Fibroblast of lung (primary cell): Measurements from ENCODE around the gene RAB37. TPM values are rescaled to one million over a fixed set of nuclear protein-coding genes. Genes with fewer than 3 reads are reported as not detected.

Experiments used
- DNase-seq, 2 donors: peaks; one replicate each; pipeline versions ENCODE4 v3.0.0 to v3.0.0-alpha.2; 2010; ENCODE audit warnings: low read depth in 2 of 2
- H2AFZ ChIP-seq: 2 replicates; pipeline ENCODE4 v1.5.1; 2012; ENCODE audit warnings: low read length, control low read depth, inconsistent platforms
- H3K27ac ChIP-seq: 2 replicates; pipeline ENCODE4 v1.5.1; 2011; ENCODE audit warnings: low read length, control low read depth; ENCODE audit not compliant: insufficient read depth
- H3K27me3 ChIP-seq: 2 replicates; pipeline ENCODE4 v1.5.1; 2011; ENCODE audit warnings: mild to moderate bottlenecking, low read length; ENCODE audit not compliant: control insufficient read depth, insufficient read depth
- H3K36me3 ChIP-seq: 2 replicates; pipeline ENCODE4 v1.5.1; 2011; ENCODE audit warnings: low read length; ENCODE audit not compliant: control insufficient read depth, insufficient read depth
- H3K4me1 ChIP-seq: 2 replicates; pipeline ENCODE4 v1.5.1; 2011; ENCODE audit warnings: low read length; ENCODE audit not compliant: control insufficient read depth, insufficient read depth; ENCODE audit errors: extremely low read depth
- H3K4me2 ChIP-seq: 2 replicates; pipeline ENCODE4 v1.5.1; 2011; ENCODE audit warnings: low read length, control low read depth; ENCODE audit not compliant: insufficient read depth; ENCODE audit errors: extremely low read depth
- H3K4me3 ChIP-seq, 4 experiments: fragments of 200-600 bp in 1 of 4; sonication (generic) in 1 of 4; replicated peaks in 1 of 4; 2 replicates each; pipeline ENCODE4 v1.5.1; 2011 to 2016; ENCODE audit warnings: low read length in 4 of 4, low read depth in 3 of 4, mild to moderate bottlenecking in 3 of 4, control low read depth in 2 of 4, inconsistent platforms in 1 of 4, mixed read lengths in 1 of 4; ENCODE audit not compliant: insufficient read depth in 1 of 4; ENCODE audit errors: control extremely low read depth in 1 of 4
- H3K79me2 ChIP-seq: 2 replicates; pipeline ENCODE4 v1.5.1; 2012; ENCODE audit warnings: mild to moderate bottlenecking, low read length, inconsistent platforms; ENCODE audit not compliant: control insufficient read depth, insufficient read depth
- H3K9ac ChIP-seq: 2 replicates; pipeline ENCODE4 v1.5.1; 2011; ENCODE audit warnings: mild to moderate bottlenecking, low read length, control low read depth; ENCODE audit not compliant: insufficient read depth
- H3K9me3 ChIP-seq: 2 replicates; pipeline ENCODE4 v1.5.1; 2012; ENCODE audit warnings: low read depth, low read length; ENCODE audit not compliant: control insufficient read depth, insufficient read depth
- H4K20me1 ChIP-seq: 2 replicates; pipeline ENCODE4 v1.5.1; 2011; ENCODE audit warnings: low read length; ENCODE audit not compliant: control insufficient read depth, insufficient read depth; ENCODE audit errors: extremely low read depth
- EZH2 ChIP-seq: IDR thresholded peaks from 2 replicates; pipeline ENCODE4 v1.5.1; 2012; ENCODE audit warnings: low read length, control low read depth, mild to moderate bottlenecking; ENCODE audit errors: missing control alignments
- polyA plus RNA-seq, 2 donors: library from polyadenylated mRNA; depleted of rRNA in 1 of 2; stranded (reverse) in 1 of 2; unstranded in 1 of 2; fragments of >200 nt; gene quantifications; 2 replicates each; pipeline ENCODE4 v1.2.1, GENCODE V29; 2011 to 2012; ENCODE audit warnings: missing spikeins in 1 of 2
- total RNA-seq: library from RNA; depleted of rRNA; stranded (reverse); fragments of >200 nt; gene quantifications from 2 replicates; pipeline ENCODE4 v1.2.1, GENCODE V29; 2014
- TF ChIP-seq, protein P1 (sequence below), 2 donors: IDR thresholded peaks in 1 of 2; conservative IDR thresholded peaks in 1 of 2; 1 replicate in 1 of 2; 2 replicates in 1 of 2; pipeline ENCODE4 v1.5.1; 2011 to 2012; ENCODE audit warnings: low read length in 2 of 2, control low read depth in 1 of 2, inconsistent platforms in 1 of 2, low read depth in 1 of 2, mild to moderate bottlenecking in 1 of 2

The RAB37 gene
- total and polyA plus RNA-seq, 2 donors (not counting 1 experiment from before 2014, with no cell fraction given) = 0.65 to 0.66 TPM

DNA sequence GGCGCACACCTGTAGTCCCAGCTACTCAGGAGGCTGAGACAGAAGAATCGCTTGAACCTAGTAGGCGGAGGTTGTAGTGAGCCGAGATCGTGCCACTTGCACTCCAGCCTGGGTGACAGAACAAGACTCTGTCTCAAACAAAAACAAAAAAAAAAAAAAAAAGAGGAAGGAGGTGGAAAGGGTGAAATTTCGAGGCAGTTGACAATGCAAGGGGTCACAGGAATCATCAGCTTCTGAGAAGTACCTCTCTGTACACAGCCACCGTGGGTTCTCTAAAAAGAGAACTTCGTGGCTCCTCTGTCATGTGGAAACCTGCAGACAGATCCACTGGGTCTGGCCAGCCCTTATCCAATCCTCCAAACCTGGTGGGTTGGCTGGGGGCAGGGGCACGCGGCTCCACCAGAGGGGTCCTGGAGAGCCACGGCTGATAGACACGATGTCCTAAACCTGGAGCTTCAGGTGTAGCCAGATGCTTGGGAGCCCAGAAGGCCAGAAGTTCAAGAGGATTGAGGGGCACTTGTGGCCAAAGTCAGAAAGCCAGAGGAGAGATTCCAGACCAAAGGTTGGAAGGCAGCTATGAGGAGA lies 23.8 kb upstream of the RAB37 start:
- no peak for DNase-seq
- H3K9ac ChIP-seq = no peak overlapping the region
- no peaks in the 10 kb centered on the region for H3K4me1 ChIP-seq
- no peak overlapping the region for H3K4me3 ChIP-seq
- H2AFZ ChIP-seq = no peak overlapping the region
- H4K20me1 ChIP-seq = no peaks in the 10 kb centered on the region
- no peaks in the 10 kb centered on the region for H3K36me3 ChIP-seq
- TF ChIP-seq, protein P1, sequence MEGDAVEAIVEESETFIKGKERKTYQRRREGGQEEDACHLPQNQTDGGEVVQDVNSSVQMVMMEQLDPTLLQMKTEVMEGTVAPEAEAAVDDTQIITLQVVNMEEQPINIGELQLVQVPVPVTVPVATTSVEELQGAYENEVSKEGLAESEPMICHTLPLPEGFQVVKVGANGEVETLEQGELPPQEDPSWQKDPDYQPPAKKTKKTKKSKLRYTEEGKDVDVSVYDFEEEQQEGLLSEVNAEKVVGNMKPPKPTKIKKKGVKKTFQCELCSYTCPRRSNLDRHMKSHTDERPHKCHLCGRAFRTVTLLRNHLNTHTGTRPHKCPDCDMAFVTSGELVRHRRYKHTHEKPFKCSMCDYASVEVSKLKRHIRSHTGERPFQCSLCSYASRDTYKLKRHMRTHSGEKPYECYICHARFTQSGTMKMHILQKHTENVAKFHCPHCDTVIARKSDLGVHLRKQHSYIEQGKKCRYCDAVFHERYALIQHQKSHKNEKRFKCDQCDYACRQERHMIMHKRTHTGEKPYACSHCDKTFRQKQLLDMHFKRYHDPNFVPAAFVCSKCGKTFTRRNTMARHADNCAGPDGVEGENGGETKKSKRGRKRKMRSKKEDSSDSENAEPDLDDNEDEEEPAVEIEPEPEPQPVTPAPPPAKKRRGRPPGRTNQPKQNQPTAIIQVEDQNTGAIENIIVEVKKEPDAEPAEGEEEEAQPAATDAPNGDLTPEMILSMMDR (conservative IDR thresholded peaks at IDR 0.05 in 1 of 2, IDR thresholded peaks at IDR 0.05 in 1 of 2; ENCODE audit: low read depth in 1 of 2, low read length in 2 of 2) = no peak
- TF ChIP-seq EZH2 = no peak
- H3K27me3 ChIP-seq = no peaks in the 10 kb centered on the region
- no peaks in the 10 kb centered on the region for H3K79me2 ChIP-seq
- H3K4me2 ChIP-seq = no peak overlapping the region
- no peak overlapping the region for H3K27ac ChIP-seq
- no peaks in the 10 kb centered on the region for H3K9me3 ChIP-seq

DNA sequence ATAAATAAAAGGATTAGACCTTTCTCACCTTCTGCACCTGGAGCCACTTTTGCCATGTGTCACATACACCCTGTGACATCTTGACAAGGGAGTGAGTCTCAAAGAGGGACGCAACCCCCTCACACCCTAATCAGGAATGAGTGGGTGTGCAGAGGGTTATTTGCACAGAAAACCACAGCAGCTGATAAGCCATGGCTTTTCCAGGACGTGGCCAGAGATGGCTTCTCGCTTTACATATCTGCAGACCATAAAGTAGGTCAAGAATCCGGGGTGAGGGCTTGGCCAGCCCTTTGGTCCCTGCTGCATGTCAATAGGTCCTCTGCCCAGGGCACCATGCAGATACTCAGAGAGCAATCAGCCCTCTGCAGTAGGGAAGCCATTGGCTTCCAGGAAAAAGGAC lies 21.9 kb upstream of the RAB37 start:
- H3K27ac ChIP-seq = no peak overlapping the region
- H3K9me3 ChIP-seq = no peaks in the 10 kb centered on the region
- no peak overlapping the region for H3K4me2 ChIP-seq
- no peaks in the 10 kb centered on the region for H3K27me3 ChIP-seq
- no peaks in the 10 kb centered on the region for H3K4me1 ChIP-seq
- no peak overlapping the region for H3K9ac ChIP-seq
- H3K79me2 ChIP-seq = no peaks in the 10 kb centered on the region
- H3K4me3 ChIP-seq = no peak overlapping the region
- peak in 1 of 2 donors; percentile 33 for DNase-seq
- no peaks in the 10 kb centered on the region for H3K36me3 ChIP-seq
- TF ChIP-seq, protein P1 (conservative IDR thresholded peaks at IDR 0.05 in 1 of 2, IDR thresholded peaks at IDR 0.05 in 1 of 2; ENCODE audit: low read depth in 1 of 2, low read length in 2 of 2) = no peak
- no peak for TF ChIP-seq EZH2
- H4K20me1 ChIP-seq = no peaks in the 10 kb centered on the region
- no peak overlapping the region for H2AFZ ChIP-seq

DNA sequence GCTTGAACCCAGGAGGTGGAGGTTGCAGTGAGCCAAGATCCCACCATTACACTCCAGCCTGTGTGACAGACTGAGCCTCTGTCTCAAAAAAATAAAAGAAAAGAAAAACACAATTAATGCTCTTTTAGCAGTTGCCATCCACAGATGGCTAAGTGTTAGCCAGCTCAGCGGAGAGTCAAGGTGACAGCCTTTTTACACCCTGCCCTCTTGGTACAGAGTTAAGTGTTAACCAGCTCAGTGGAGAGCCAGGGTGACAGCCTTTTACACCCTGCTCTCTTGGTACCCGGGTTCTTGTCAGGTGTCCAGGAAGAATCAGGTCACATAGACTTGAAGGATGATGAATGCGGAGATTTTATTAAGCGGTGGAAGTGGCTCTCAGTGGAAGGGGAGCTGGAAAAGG lies 16.6 kb upstream of the RAB37 start:
- Histone ChIP-seq H3K79me2 (no peaks in the 10 kb centered on the region), H3K36me3 (no peaks in the 10 kb centered on the region), H3K9me3 (no peaks in the 10 kb centered on the region), H3K4me2 (no peak overlapping the region), H3K9ac (no peak overlapping the region), H3K27ac (no peak overlapping the region), H2AFZ (no peak overlapping the region), H3K4me1 (no peaks in the 10 kb centered on the region), H4K20me1 (no peaks in the 10 kb centered on the region), H3K27me3 (no peaks in the 10 kb centered on the region), H3K4me3 (no peak overlapping the region)
- DNase-seq = no peak
- TF ChIP-seq EZH2 = no peak
- TF ChIP-seq, protein P1 (conservative IDR thresholded peaks at IDR 0.05 in 1 of 2, IDR thresholded peaks at IDR 0.05 in 1 of 2; ENCODE audit: low read depth in 1 of 2, low read length in 2 of 2) = no peak
